ENCODE data around the gene ESD.

Gene ESD

DNA sequence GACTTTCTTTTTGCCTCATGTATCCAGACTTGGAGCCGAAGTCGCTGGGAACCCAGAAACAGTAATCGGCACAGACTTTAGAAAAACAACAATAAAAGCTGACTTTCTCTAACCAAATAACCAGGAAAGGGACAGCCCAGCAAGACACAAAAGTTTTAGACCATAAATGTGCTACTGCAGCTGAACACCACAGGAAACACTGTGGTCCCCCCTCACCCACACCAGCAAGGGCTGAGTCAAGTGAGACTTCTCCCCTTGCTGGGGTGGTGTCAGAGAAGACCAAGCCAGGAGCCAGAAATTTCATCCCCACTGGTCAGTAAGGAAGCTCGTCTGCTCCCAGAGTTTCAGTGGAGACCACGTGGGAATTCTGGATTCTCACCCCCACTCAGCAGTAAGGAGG lies 70.6 kb downstream of the ESD start:
- H3K4me1 ChIP-seq (ENCODE audit: control insufficient read depth, insufficient read depth, low read length): no peaks in the 10 kb centered on the region
- no peak overlapping the region for H3K4me3 ChIP-seq (ENCODE audit: low read depth, low read length)
- no peak overlapping the region for H3K27ac ChIP-seq (ENCODE audit: low read depth, low read length)
- H3K27me3 ChIP-seq (ENCODE audit: control insufficient read depth, insufficient read depth, low read length): no peaks in the 10 kb centered on the region
- peaks cover 30% of the 10 kb centered on the region for H3K36me3 ChIP-seq (ENCODE audit: control insufficient read depth, insufficient read depth, low read length)
- H3K9me3 ChIP-seq (ENCODE audit: control insufficient read depth, insufficient read depth, low read depth, low read length): no peaks in the 10 kb centered on the region
- no peak overlapping the region for H3K9ac ChIP-seq (ENCODE audit: low read length)
